Stomach (tissue), 9 donors: Measurements from ENCODE around the gene DEDD. TPM values are rescaled to one million over a fixed set of nuclear protein-coding genes. Genes with fewer than 3 reads are reported as not detected.
A peak's percentile ranks its signal among the peaks of the same experiment; 100 is the strongest.

Source experiments
- DNase-seq, 2 donors: peaks; one replicate each; pipeline versions ENCODE4 v3.0.0 to v3.0.0-alpha.2; 2013 to 2019
- H3K27ac ChIP-seq, 5 donors: fragments of 200-600 bp in 4 of 5; sonication (generic) in 4 of 5; one replicate each; pipeline ENCODE4 v1.5.1; 2013 to 2019; ENCODE audit warnings: mild to moderate bottlenecking in 1 of 5, moderate library complexity in 1 of 5
- H3K27me3 ChIP-seq, 3 donors: fragments of 200-600 bp; sonication (generic); one replicate each; pipeline ENCODE4 v1.5.1; 2017 to 2019; ENCODE audit warnings: mixed run types in 1 of 3
- H3K36me3 ChIP-seq, 4 donors: fragments of 200-600 bp; sonication (generic); 1 replicate in 3 of 4; 2 replicates in 1 of 4; pipeline ENCODE4 v1.5.1; 2016 to 2019
- H3K4me1 ChIP-seq, 4 donors: fragments of 200-600 bp; sonication (generic); one replicate each; pipeline ENCODE4 v1.5.1; 2016 to 2019
- H3K4me3 ChIP-seq, 4 donors: fragments of 200-600 bp; sonication (generic) in 3 of 4; one replicate each; pipeline ENCODE4 v1.5.1; 2016 to 2019; ENCODE audit warnings: mild to moderate bottlenecking in 1 of 4
- H3K9me3 ChIP-seq, 4 donors: fragments of 200-600 bp; sonication (generic); one replicate each; pipeline ENCODE4 v1.5.1; 2016 to 2019
- EP300 ChIP-seq: sonication (generic); formaldehyde crosslinking; IDR thresholded peaks from one replicate; pipeline ENCODE4 v1.6.1; 2017; ENCODE audit warnings: antibody characterized with exemption
- POLR2A ChIP-seq, 4 donors: fragments of 450-650 bp; IDR thresholded peaks; one replicate each; pipeline ENCODE4 v1.6.1; 2016; ENCODE audit warnings: antibody characterized with exemption in 4 of 4, control low read depth in 2 of 4, mild to moderate bottlenecking in 1 of 4, moderate library complexity in 1 of 4
- POLR2AphosphoS5 ChIP-seq, 3 donors: sonication (generic); formaldehyde crosslinking; IDR thresholded peaks; one replicate each; pipeline ENCODE4 v1.6.1; 2016; ENCODE audit warnings: antibody characterized with exemption in 3 of 3
- WGBS, 5 donors: extraction: QIAGEN DNeasy Blood & Tissue Kit in 3 of 5; methylation state at CpG; one replicate each; pipeline versions ENCODE4 v1.1.5 to v1.1.7; 2013 to 2018; 5-methylcytosine and 5-hydroxymethylcytosine counted together
- intact Hi-C: fragments of 100-400 bp; cut with DNase I; formaldehyde crosslinking; loops from one replicate; pipeline ENCODE4 v1.15.1; 2023; ENCODE audit warnings: low total_unique reads
- polyA plus RNA-seq, 3 donors: library from polyadenylated mRNA; stranded (reverse); fragments of 200-250 nt; gene quantifications; one replicate each; pipeline ENCODE4 v1.2.3, GENCODE V29; 2013
- total RNA-seq, 5 donors: library from RNA; depleted of rRNA; stranded (reverse); fragments of >200 nt; gene quantifications; one replicate each; pipeline versions ENCODE4 v1.1.0 to v1.2.3, GENCODE V29; 2014 to 2016
- TF ChIP-seq, protein P1 (sequence below), 7 experiments: fragments of 450-650 bp in 4 of 7; fragments of 200-600 bp in 3 of 7; sonication (generic) in 3 of 7; IDR thresholded peaks; one replicate each; pipeline ENCODE4 v1.5.1; 2016 to 2019; ENCODE audit warnings: antibody characterized with exemption in 7 of 7, control low read depth in 2 of 7, mild to moderate bottlenecking in 1 of 7
- donor health status: healthy with polysubstance abuse.
- donor health status: Bipolar disorder and iron deficiency.
- donor health status: healthy.

Gene DEDD
- total and polyA plus RNA-seq, 8 donors, result 2.3 to 35.9 (median 17.6) TPM

DNA sequence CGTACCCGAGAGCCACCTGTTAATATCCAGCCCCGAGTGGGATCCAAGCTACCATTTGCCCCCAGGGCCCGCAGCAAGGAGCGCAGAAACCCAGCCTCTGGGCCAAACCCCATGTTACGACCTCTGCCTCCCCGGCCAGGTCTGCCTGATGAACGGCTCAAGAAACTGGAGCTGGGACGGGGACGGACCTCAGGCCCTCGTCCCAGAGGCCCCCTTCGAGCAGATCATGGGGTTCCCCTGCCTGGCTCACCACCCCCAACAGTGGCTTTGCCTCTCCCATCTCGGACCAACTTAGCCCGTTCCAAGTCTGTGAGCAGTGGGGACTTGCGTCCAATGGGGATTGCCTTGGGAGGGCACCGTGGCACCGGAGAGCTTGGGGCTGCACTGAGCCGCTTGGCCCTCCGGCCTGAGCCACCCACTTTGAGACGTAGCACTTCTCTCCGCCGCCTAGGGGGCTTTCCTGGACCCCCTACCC is 28.2 kb upstream of the DEDD start:
- Histone ChIP-seq H3K36me3 (peaks cover 9 to 68% (median 59%) of the 10 kb centered on the region in 4 donors), H3K4me1 (peaks cover 31 to 59% (median 49%) of the 10 kb centered on the region in 4 donors), H3K9me3 (no peaks in the 10 kb centered on the region), H3K4me3 (peak overlapping the region in 1 of 4 donors; percentile 96), H3K27me3 (no peaks in the 10 kb centered on the region), H3K27ac (peak overlapping the region in 1 of 5 donors; percentile 90)
- no peak for DNase-seq
- 92 to 95% (median 94%) methylated on average over 15 to 22 of the region's 22 CpGs for WGBS, 5 donors
- TF ChIP-seq POLR2AphosphoS5 (IDR thresholded peaks at IDR 0.05) (no peak), EP300 (no peak), POLR2A (IDR thresholded peaks at IDR 0.05) (no peak)
- TF ChIP-seq, protein P1, sequence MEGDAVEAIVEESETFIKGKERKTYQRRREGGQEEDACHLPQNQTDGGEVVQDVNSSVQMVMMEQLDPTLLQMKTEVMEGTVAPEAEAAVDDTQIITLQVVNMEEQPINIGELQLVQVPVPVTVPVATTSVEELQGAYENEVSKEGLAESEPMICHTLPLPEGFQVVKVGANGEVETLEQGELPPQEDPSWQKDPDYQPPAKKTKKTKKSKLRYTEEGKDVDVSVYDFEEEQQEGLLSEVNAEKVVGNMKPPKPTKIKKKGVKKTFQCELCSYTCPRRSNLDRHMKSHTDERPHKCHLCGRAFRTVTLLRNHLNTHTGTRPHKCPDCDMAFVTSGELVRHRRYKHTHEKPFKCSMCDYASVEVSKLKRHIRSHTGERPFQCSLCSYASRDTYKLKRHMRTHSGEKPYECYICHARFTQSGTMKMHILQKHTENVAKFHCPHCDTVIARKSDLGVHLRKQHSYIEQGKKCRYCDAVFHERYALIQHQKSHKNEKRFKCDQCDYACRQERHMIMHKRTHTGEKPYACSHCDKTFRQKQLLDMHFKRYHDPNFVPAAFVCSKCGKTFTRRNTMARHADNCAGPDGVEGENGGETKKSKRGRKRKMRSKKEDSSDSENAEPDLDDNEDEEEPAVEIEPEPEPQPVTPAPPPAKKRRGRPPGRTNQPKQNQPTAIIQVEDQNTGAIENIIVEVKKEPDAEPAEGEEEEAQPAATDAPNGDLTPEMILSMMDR (IDR thresholded peaks at IDR 0.05), result no peak
- intact Hi-C loops, result no loop called here

- DNase-seq, result no peak
- Histone ChIP-seq H3K27me3 (no peaks in the 10 kb centered on the region), H3K9me3 (no peaks in the 10 kb centered on the region), H3K27ac (peak overlapping the region; percentile 87 to 93 (median 90)), H3K36me3 (peaks cover 9 to 65% (median 59%) of the 10 kb centered on the region in 4 donors), H3K4me1 (peaks cover 30 to 59% (median 48%) of the 10 kb centered on the region in 4 donors), H3K4me3 (peak overlapping the region; percentile 69 to 99 (median 93))
- WGBS, 5 donors, result 3 to 6% (median 6%) methylated on average over 11 of the region's 11 CpGs
- no peak for TF ChIP-seq EP300
- no peak for TF ChIP-seq POLR2A (IDR thresholded peaks at IDR 0.05)
- TF ChIP-seq POLR2AphosphoS5 (IDR thresholded peaks at IDR 0.05), result no peak
- TF ChIP-seq, protein P1 (IDR thresholded peaks at IDR 0.05), result no peak
- intact Hi-C loops, result no loop called here
These were observed 27.4 kb upstream of the DEDD start for GRCh38 chr1:161159913-161160243.

DNA sequence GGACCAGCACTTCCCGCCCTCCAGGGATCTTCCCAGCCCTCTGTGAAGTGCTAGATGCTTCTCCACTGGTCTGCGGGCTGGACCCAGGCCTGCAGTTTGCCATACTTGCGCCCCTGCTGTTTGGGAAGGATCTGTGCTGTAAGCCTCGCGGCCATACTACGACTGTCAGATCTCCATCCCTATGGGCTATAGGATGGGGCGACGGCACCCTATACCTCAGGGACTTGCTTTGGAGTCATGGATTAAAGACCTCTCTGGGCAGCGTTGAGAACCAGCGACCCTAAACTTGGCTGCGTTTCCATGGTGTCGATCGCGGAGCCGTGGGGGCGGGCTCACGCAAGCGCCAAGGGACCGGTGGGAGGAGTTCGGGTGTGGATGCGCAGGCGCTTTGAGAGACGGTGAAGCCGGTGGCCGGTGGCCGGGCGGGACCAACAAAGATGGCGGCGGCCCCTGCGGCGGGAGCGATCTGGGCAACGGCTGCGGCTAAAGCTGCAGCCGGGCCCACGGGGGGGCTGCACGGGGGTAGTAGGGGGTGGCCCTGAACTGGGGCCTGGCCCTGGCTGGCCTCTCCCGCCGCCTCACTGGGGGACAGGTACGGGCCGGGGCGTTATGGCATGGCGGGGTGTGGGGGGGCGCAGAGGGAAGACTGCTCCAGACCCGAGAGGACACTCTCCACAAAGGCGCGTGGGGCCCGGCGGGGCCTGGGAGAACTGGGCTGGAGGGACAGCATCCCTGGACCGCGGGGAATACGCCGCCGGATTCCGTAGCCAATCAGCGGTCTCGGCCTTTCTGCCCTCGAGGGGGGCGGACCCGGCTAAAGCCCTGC is 26.8 kb upstream of the DEDD start, which contains the start of gene USP21:
Gene USP21 (plus strand): TSS at position 414 of the 826 bp plus-strand sequence. CDS start 1,141 bp downstream, outside the sequence.
- TF ChIP-seq POLR2A (IDR thresholded peaks at IDR 0.05) (peak in 1 of 4 donors; percentile 21), EP300 (no peak), POLR2AphosphoS5 (IDR thresholded peaks at IDR 0.05) (peak; percentile 46 to 87 (median 70))
- TF ChIP-seq, protein P1 (IDR thresholded peaks at IDR 0.05), result peak in 3 of 7 experiments; percentile 9 to 16 (median 12)
- peaks cover 9 to 59% (median 53%) of the 10 kb centered on the region in 4 donors for H3K36me3 ChIP-seq
- no peaks in the 10 kb centered on the region for H3K27me3 ChIP-seq
- peak; percentile 94 to 98 for DNase-seq
- peak within 1 kb of the TSS; percentile 87 to 93 (median 90) for H3K27ac ChIP-seq
- peak within 1 kb of the TSS; percentile 69 to 99 (median 93) for H3K4me3 ChIP-seq
- WGBS, 5 donors, result 1 to 2% (median 2%) methylated on average over 28 to 60 of the region's 60 CpGs
- H3K9me3 ChIP-seq, result no peaks in the 10 kb centered on the region
- intact Hi-C loops, result no loop called here
- H3K4me1 ChIP-seq, result peaks cover 36 to 60% (median 52%) of the 10 kb centered on the region in 4 donors

GRCh38 chr1:161158316-161159010 is 26.0 kb upstream of the DEDD start:
- H3K9me3 ChIP-seq, result no peaks in the 10 kb centered on the region
- intact Hi-C loops, result no loop called here
- peak overlapping the region; percentile 87 to 93 (median 90) for H3K27ac ChIP-seq
- no peaks in the 10 kb centered on the region for H3K27me3 ChIP-seq
- WGBS, 5 donors, result 55 to 68% (median 60%) methylated on average over 9 of the region's 9 CpGs
- no peak for DNase-seq
- TF ChIP-seq POLR2A (IDR thresholded peaks at IDR 0.05) (no peak), EP300 (no peak), POLR2AphosphoS5 (IDR thresholded peaks at IDR 0.05) (no peak)
- TF ChIP-seq, protein P1 (IDR thresholded peaks at IDR 0.05), result no peak
- H3K4me3 ChIP-seq, result peak overlapping the region; percentile 69 to 99 (median 93)
- peaks cover 9 to 51% (median 44%) of the 10 kb centered on the region in 4 donors for H3K36me3 ChIP-seq
- H3K4me1 ChIP-seq, result peaks cover 37 to 62% (median 53%) of the 10 kb centered on the region in 4 donors
